Heart right ventricle (tissue), 16 donors: Measurements from ENCODE around the gene KLF13. TPM values are rescaled to one million over a fixed set of nuclear protein-coding genes. Genes with fewer than 3 reads are reported as not detected.

ENCODE experiments used
- ATAC-seq, 8 donors: fragments of 200-7000 bp; cut with Tn5 transposase; one replicate each; pipeline ENCODE4 v1.9.1; 2020; ENCODE audit warnings: mild to moderate bottlenecking in 8 of 8, moderate library complexity in 8 of 8, moderate number of reproducible peaks in 1 of 8
- DNase-seq, 2 donors: peaks; one replicate each; pipeline ENCODE4 v3.0.0-alpha.2; 2020
- H3K27ac ChIP-seq, 10 donors: fragments of 200-600 bp; sonication (generic) in 2 of 10; one replicate each; pipeline versions ENCODE4 v1.5.0 to v1.8.0; 2020 to 2022; ENCODE audit warnings: mild to moderate bottlenecking in 3 of 10
- H3K27me3 ChIP-seq, 7 donors: fragments of 200-600 bp; one replicate each; pipeline ENCODE4 v1.8.0; 2021 to 2022; ENCODE audit warnings: mild to moderate bottlenecking in 2 of 7
- H3K36me3 ChIP-seq, 9 donors: fragments of 200-600 bp; sonication (generic) in 1 of 9; one replicate each; pipeline versions ENCODE4 v1.5.0 to v1.8.0; 2020 to 2022; ENCODE audit warnings: mild to moderate bottlenecking in 2 of 9
- H3K4me1 ChIP-seq, 9 donors: fragments of 200-600 bp; sonication (generic) in 1 of 9; one replicate each; pipeline versions ENCODE4 v1.5.0 to v1.8.0; 2020 to 2022; ENCODE audit warnings: mild to moderate bottlenecking in 4 of 9
- H3K4me3 ChIP-seq, 10 donors: fragments of 200-600 bp; sonication (generic) in 2 of 10; one replicate each; pipeline versions ENCODE4 v1.5.0 to v1.8.0; 2020 to 2022; ENCODE audit warnings: mild to moderate bottlenecking in 7 of 10, moderate library complexity in 2 of 10
- H3K9me3 ChIP-seq, 11 donors: fragments of 200-600 bp in 10 of 11; sonication (generic) in 2 of 11; one replicate each; pipeline versions ENCODE4 v1.5.0 to v1.8.0; 2013 to 2022; ENCODE audit warnings: mild to moderate bottlenecking in 2 of 11, control low read depth in 1 of 11, moderate library complexity in 1 of 11
- WGBS, 2 donors: extraction: QIAGEN DNeasy Blood & Tissue Kit; methylation state at CpG; one replicate each; pipeline ENCODE4 v1.1.7; 2013; ENCODE audit warnings: inconsistent platforms in 1 of 2; 5-methylcytosine and 5-hydroxymethylcytosine counted together
- intact Hi-C, 10 donors: fragments of 100-400 bp; cut with DNase I; formaldehyde crosslinking; loops; one replicate each; pipeline versions ENCODE4 v1.11.1 to v1.14.2; 2022
- polyA plus RNA-seq, 2 donors: library from polyadenylated mRNA; stranded (reverse); fragments of 200-250 nt; gene quantifications; one replicate each; pipeline ENCODE4 v1.2.3, GENCODE V29; 2013
- total RNA-seq, 10 donors: library from RNA; stranded (reverse); fragmentation: NEBNext Ultra II Directional in 3 of 10; extraction: Animal tissue kit (Norgen Biotek cat#: 25700) in 3 of 10; gene quantifications; one replicate each; pipeline versions ENCODE4 v1.2.1 to v1.2.4, GENCODE V29; 2021 to 2023
- TF ChIP-seq, protein P1 (sequence below), 9 donors: fragments of 200-600 bp; sonication (generic) in 2 of 9; IDR thresholded peaks; one replicate each; pipeline versions ENCODE4 v1.5.0 to v1.8.0; 2021 to 2022; ENCODE audit warnings: antibody characterized with exemption in 9 of 9, mild to moderate bottlenecking in 5 of 9, moderate library complexity in 1 of 9
- donor health status: Arrhythmogenic right ventricular cardiomyopathy.
- donor health status: ischemic (EF 13 %, LVEDD 7.1; RV severe dilation, severe dysfunction).
- donor health status: healthy with polysubstance abuse.
- donor health status: DM: no; HTN: yes; CAD: no.
- donor health status: DM: no; HTN: no; CAD: no.
- donor health status: ischemic (EF 25% LVEDD 6.9; RV normal size, moderate dysfunction).
- donor health status: ischemic (EF 25% LVEDD 5.7; RV mildly dilated, moderate dysfunction).
- donor health status: healthy.
- donor health status: DM: yes; HTN: yes; CAD: no.
- donor health status: Ischemic cardiomyopathy.
- donor health status: ischemic (EF 35%, LVEDD 5.7; RV mildly dilated, moderate dysfunction).
- donor health status: nonischemic (EF 11% LVEDD 7.7; RV severe dilation, severe dysfunction).
- donor health status: DM: yes; HTN: yes; CAD: no.
- donor health status: PGD.
- donor health status: ischemic (EF 29% LVEDD 5.4; RV normal size, mild dysfunction).
- donor health status: nonischemic (EF 23%, LVEDD 6.1; RV moderate dilation, normal function).

Gene KLF13
- total and polyA plus RNA-seq, 12 donors: 28.4 to 101 (median 45.0) TPM

GRCh38 chr15:31391687-31392671, 65.3 kb downstream of the KLF13 start:
- H3K27ac ChIP-seq: peak overlapping the region; percentile 89 to 99 (median 98)
- H3K27me3 ChIP-seq: peaks cover 0 to 11% (median 0%) of the 10 kb centered on the region in 7 donors
- peak overlapping the region; percentile 51 to 74 (median 68) for H3K4me3 ChIP-seq
- intact Hi-C loops: loop anchor here in 9 of 10 donors (1.0 to 10.0 kb wide), 9 partner anchors 40 to 177 kb away; partner anchors contain the start of gene KLF13 (in 6 of the 9)
- no peaks in the 10 kb centered on the region for H3K36me3 ChIP-seq
- WGBS, 2 donors: 1% methylated on average over 80 to 86 of the region's 86 CpGs
- peaks cover 0 to 39% (median 28%) of the 10 kb centered on the region in 9 donors for H3K4me1 ChIP-seq
- ATAC-seq (peak; percentile 79 to 87 (median 84)), DNase-seq (peak; percentile 87 to 92)
- peaks cover 0 to 14% (median 0%) of the 10 kb centered on the region in 11 donors for H3K9me3 ChIP-seq
- TF ChIP-seq, protein P1, sequence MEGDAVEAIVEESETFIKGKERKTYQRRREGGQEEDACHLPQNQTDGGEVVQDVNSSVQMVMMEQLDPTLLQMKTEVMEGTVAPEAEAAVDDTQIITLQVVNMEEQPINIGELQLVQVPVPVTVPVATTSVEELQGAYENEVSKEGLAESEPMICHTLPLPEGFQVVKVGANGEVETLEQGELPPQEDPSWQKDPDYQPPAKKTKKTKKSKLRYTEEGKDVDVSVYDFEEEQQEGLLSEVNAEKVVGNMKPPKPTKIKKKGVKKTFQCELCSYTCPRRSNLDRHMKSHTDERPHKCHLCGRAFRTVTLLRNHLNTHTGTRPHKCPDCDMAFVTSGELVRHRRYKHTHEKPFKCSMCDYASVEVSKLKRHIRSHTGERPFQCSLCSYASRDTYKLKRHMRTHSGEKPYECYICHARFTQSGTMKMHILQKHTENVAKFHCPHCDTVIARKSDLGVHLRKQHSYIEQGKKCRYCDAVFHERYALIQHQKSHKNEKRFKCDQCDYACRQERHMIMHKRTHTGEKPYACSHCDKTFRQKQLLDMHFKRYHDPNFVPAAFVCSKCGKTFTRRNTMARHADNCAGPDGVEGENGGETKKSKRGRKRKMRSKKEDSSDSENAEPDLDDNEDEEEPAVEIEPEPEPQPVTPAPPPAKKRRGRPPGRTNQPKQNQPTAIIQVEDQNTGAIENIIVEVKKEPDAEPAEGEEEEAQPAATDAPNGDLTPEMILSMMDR (IDR thresholded peaks at IDR 0.05): no peak

DNA sequence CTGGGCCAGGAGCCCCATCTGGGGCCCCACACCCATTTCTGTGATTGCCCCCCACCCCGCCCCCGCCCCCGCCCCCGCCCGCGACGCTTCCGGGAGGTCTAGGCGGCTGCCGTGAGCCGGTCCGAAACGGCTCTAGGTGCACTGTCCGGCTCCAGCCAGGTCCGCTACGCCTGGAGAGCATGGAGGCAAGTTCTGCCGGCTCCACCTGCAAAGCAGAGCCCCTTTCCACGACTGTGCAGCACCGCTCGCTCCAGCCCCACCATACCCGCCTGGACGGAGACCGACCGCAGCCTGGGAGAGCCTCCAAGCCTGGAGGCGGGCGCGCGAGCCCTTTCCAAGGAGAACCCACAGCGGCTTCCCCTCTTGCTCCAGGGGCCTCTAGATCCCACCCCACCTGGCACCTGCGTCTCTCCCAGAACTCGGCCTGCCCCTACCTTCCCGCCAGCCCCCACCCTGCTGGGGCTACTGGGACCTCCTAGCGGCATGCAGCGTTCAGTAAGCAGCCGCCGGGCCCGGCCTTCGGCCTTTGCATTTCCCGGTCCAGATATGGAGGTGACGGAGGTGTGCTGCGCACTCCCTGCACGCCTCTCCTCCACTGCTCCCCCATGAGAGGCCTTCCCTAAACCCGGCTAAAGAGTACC, 66.2 kb downstream of the KLF13 start:
- TF ChIP-seq, protein P1 (IDR thresholded peaks at IDR 0.05): no peak
- WGBS, 2 donors: 25 to 28% methylated on average over 35 to 41 of the region's 43 CpGs
- peaks cover 0 to 11% (median 0%) of the 10 kb centered on the region in 7 donors for H3K27me3 ChIP-seq
- H3K4me3 ChIP-seq: peak overlapping the region; percentile 51 to 74 (median 68)
- peak overlapping the region; percentile 89 to 99 (median 98) for H3K27ac ChIP-seq
- peaks cover 4 to 38% (median 31%) of the 10 kb centered on the region in 9 donors for H3K4me1 ChIP-seq
- H3K36me3 ChIP-seq: no peaks in the 10 kb centered on the region
- intact Hi-C loops: loop anchor here in 9 of 10 donors (1.0 to 10.0 kb wide), 9 partner anchors 41 to 178 kb away; partner anchors contain the start of gene KLF13 (in 6 of the 9)
- H3K9me3 ChIP-seq: peaks cover 0 to 14% (median 0%) of the 10 kb centered on the region in 11 donors
- peak; percentile 1 to 41 (median 23) for ATAC-seq
- DNase-seq: peak in 1 of 2 donors; percentile 55

- 80 to 84% methylated on average over 21 of the region's 21 CpGs for WGBS, 2 donors
- Histone ChIP-seq H3K4me3 (peak overlapping the region in 3 of 10 donors; percentile 63 to 74 (median 73)), H3K27me3 (peaks cover 0 to 11% (median 0%) of the 10 kb centered on the region in 7 donors), H3K36me3 (no peaks in the 10 kb centered on the region), H3K27ac (peak overlapping the region in 7 of 10 donors; percentile 89 to 99 (median 98)), H3K4me1 (peaks cover 11 to 40% (median 31%) of the 10 kb centered on the region in 9 donors), H3K9me3 (peaks cover 0 to 14% (median 0%) of the 10 kb centered on the region in 11 donors)
- TF ChIP-seq, protein P1 (IDR thresholded peaks at IDR 0.05): no peak
- DNase-seq (peak in 1 of 2 donors; percentile 15), ATAC-seq (no peak)
- intact Hi-C loops: loop anchor here in 9 of 10 donors (2.0 to 10.0 kb wide), 8 partner anchors 41 to 179 kb away; partner anchors contain the start of gene KLF13 (in 5 of the 9)
Measured at GRCh38 chr15:31393444-31394091, 66.9 kb downstream of the KLF13 start.
